GM21576 (cell line): Measurements from ENCODE around the gene TARDBP.
"Not testable (repeated sequence)": the region's sequence is repeated elsewhere in the genome, so short reads cannot be mapped to it uniquely, and the experiment has no call there.

ENCODE experiments used
- ATAC-seq: cut with Tn5 transposase; IDR thresholded peaks from one replicate; pipeline ENCODE4 v1.9.1; 2021; ENCODE audit warnings: mild to moderate bottlenecking, moderate library complexity; ENCODE audit not compliant: unreplicated experiment

The TARDBP gene

GRCh38 chr1:10992004-10992403, 20.4 kb upstream of the TARDBP start:
- ATAC-seq: not testable (repeated sequence)

DNA sequence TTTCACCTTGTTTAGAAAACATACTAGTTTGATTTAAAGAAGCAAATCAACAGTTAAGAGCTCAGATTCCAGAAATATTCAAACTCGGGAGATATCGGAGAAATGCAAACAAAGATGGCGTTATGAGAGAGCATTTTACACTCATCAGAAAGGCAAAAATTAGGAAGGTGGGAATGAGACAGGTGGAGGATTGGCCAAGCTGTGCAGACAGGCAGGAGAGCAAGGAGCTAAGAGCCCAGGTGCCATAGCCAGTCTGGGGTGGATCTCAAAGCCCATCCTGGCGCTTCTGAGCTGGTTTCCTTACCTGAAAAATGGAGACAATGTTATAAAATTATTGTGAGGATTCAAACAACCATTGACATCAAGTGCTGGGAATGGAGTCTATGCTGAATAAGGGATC, 19.6 kb upstream of the TARDBP start:
- no peak for ATAC-seq

DNA sequence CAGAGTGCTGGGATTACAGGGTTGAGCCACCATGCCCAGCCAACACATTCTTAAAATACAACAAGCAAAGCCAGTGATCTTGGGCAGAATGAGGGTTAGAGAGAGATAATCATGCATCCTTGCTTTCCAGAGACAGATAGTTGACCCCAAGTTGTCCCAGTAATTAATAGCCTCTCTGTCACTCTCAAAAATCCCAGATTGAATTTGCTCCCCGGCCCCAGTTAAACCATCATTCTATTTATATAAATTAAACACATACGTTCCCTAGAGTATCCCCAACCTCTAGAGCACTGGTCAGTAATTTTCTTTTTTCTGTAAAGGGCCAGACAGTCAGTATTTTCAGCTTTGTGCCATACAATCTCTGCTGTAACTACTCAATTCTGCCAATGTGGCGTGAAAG, 16.4 kb upstream of the TARDBP start:
- no peak for ATAC-seq

GRCh38 chr1:11000526-11000925, 11.9 kb upstream of the TARDBP start:
- ATAC-seq: no peak

DNA sequence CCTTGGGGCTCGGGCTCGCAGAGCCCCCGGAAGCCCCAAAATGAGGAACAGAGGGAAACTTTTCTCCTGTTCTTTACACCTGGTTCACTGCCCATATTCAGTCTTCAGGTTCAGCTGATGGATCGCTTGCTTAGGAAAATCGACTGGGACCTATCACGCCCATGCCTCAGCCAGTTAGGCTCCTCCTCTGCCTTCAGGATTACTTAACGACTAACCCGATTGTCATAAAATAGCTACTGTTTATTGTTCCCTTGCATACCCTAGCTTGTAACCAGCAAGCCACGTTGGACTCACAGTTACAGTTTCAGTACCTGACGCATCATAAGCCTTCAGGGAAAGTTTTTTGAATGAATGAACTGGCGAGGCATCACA, 692 bp downstream of the TARDBP start:
- no peak for ATAC-seq

DNA sequence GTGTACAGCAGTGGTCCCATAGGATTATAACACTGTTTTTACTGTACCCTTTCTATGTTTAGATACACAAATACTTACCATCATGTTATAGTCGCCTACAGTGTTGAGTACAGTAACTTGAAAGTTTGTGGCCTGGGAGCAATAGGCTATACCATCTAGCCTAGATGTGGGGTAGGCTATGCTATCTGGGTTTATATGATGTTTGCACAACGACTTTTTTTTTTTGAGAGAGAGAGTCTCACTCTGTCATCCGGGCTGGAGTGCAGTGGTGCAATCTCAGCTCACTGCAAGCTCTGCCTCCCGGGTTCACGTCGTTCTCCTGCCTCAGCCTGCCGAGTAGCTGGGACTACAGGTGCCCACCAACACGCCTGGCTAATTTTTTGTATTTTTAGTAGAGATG, 6.9 kb downstream of the TARDBP start:
- not testable (repeated sequence) for ATAC-seq

- no peak for ATAC-seq
Observed at GRCh38 chr1:11019971-11020370, 7.5 kb downstream of the TARDBP start.

GRCh38 chr1:11023201-11023600, 10.7 kb downstream of the TARDBP start:
- no peak for ATAC-seq

- ATAC-seq: no peak
Observed at GRCh38 chr1:11024154-11024873, 11.9 kb downstream of the TARDBP start.

- no peak for ATAC-seq
Observed at GRCh38 chr1:11024874-11025203, 12.4 kb downstream of the TARDBP start.

GRCh38 chr1:11025618-11026017, 13.2 kb downstream of the TARDBP start:
- ATAC-seq: no peak

GRCh38 chr1:11026052-11026451, 13.6 kb downstream of the TARDBP start:
- ATAC-seq: no peak

GRCh38 chr1:11026903-11027302, 14.4 kb downstream of the TARDBP start:
- no peak for ATAC-seq

GRCh38 chr1:11027316-11027715, 14.9 kb downstream of the TARDBP start:
- no peak for ATAC-seq

- ATAC-seq: no peak
Observed at GRCh38 chr1:11028018-11028417, 15.6 kb downstream of the TARDBP start.

- ATAC-seq: no peak
Observed at GRCh38 chr1:11030865-11031264, 18.4 kb downstream of the TARDBP start.

DNA sequence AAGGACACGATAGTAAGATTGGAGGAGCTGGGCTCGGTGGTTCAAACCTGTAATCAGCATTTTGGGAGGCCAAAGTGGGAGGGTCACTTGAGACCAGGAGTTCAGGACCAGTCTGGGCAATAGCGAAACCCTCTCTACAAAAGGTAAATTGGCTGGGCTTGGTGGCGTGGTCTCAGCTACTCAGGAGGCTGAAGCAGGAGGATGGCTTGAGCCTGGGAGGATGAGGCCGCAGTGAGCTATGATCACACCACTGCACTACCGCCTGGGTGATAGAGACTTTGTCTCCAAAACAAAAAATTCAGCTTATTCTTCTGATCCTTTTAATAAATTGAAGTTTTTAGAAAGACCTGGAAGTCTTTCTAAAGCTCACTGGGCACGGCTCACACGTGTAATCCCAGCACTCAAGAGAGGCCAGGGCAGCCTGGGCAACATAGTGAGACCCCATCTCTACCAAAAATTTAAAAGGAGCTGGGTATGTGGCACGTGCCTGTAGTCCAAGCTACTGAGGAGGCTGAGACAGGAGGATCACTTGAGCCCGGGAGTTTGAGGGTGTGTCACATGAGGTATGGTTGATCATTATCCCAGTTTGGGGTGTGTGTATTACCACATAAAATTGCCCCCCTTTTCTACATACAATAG, 19.3 kb downstream of the TARDBP start:
- ATAC-seq: no peak

DNA sequence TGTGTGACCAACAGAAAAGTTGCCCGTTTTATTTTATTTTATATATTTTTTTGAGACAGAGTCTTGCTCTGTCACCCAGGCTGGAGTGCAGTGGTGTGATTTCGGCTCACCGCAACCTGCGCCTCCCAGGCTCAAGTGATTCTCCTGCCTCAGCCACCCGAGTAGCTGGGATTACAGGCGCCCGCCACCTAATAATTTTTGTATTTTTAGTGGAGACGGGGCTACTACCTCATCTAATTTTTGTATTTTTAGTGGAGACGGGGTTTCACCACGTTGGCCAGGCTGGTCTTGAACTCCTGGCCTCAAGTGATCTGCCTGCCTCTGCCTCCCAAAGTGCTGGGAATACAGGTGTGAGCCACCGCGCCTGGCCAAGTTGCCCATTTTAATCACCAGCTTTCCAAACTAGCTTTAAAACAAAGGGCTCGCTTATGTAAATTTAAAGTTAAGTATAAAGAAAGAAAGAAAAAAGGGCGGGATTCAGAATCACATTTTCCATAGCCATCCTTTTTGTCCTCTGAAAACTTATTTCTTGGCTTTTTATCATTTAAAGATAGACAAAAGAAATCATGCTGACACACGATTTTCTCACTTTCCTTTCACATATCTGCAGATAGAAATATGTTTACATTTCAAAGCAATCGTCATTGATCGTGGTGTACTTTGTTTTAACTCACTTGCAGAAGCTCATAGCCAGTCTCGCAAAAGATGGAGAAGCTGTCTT, 24.7 kb downstream of the TARDBP start:
- ATAC-seq: not testable (repeated sequence)

GRCh38 chr1:11037740-11038182, 25.3 kb downstream of the TARDBP start:
- no peak for ATAC-seq

DNA sequence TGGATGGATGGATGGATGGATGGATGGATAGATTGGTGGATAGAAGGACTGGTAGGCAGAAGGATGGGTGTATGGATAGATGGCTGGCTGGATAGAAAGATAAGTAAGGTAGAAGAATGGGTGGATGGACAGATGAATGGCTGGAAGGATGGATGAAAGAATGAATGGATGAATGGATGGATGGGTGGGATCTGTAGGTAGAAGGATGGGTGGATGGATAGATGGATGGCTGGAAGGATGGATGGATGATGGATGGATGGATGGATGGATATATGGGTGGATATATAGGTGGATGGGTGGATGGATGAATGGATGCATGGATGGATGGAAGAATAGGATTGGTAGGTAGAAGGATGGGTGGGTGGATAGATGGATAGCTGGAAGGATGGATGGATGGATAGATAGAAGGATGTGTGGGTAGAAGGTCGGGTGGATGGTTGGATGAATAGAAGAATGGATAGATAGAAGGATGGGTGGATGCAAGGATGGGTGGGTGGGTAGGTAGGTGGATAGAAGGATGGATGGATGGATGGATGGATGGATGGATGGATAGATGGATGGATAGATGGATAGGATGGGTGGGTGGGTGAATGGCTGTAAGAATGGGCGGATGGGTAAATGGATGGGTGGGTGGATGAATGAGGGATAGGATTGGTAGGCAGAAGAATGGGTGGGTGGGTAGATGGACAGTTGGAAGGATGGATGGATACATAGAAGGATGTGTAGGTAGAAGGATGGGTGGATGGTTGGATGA, 27.1 kb downstream of the TARDBP start:
- no peak for ATAC-seq

GRCh38 chr1:11040105-11040429, 27.6 kb downstream of the TARDBP start:
- not testable (repeated sequence) for ATAC-seq

DNA sequence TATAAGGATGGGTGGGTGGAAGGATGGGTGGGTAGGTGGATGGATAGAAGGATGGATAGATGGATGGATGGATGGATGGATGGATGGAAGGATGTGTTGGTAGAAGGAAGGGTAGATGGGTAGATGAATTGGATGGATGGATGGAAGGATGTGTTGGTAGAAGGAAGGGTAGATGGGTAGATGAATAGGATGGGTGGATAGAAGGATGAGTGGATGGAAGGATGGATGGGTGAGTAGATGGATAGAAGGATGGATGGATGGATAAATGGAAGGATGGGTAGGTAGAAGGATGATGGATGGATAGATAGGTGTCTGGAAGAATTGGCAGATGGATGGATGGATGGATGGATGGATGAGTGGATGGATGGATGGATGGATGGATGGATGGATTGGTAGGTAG, 28.6 kb downstream of the TARDBP start:
- no peak for ATAC-seq
